Urothelium cell line (cell line): Measurements from ENCODE around the gene SULT1E1.
"Not testable (repeated sequence)": the region's sequence is repeated elsewhere in the genome, so short reads cannot be mapped to it uniquely, and the experiment has no call there.

Experiments used
- DNase-seq: peaks from one replicate; pipeline ENCODE4 v3.0.0; 2011; ENCODE audit warnings: low spot score, mixed read lengths
- FAIRE-seq: peaks from 2 replicates; lab custom pipeline; 2011; peaks lifted over from hg19 to GRCh38; lab: Jason Lieb, UNC

Gene SULT1E1

GRCh38 chr4:69848028-69848427 lies 11.9 kb downstream of the SULT1E1 start:
- FAIRE-seq (no peak), DNase-seq (no peak)

DNA sequence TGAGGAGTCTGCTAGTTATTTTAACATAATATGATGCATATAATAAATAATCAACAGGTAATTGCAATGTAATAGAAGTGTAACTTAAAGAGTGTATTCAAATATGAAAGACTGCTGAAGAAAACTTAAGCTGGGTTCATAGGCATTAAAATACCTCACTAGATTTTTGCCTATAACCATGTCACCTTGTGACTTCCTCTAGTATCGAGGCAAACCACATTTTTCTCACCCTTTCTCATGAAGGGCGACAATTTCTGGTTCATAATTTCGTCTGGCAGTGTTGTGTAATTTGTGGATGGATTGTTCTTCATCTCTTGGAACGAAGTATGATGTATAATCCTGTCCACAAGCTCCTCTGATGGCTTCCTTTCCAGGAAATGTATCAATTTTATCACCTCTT lies 16.0 kb downstream of the SULT1E1 start:
- FAIRE-seq (no peak), DNase-seq (no peak)

DNA sequence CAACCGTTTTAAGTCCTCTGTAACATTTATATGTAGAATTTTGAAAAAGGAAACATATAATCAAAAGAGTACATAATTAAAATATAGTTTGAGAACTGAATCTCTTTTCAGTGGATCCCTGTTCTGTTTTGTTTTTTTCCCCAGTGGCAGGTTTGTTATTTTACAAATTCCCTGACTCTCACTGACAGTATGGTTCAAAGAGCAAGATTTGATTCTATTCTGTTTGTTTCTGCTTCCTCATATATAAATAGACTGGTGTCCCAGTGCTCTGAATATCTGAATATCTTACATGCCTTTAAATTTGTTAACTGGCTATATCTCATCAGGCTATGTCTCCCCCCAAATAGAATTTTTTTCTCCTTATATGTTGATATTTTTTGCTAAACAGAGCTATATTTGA lies 16.6 kb downstream of the SULT1E1 start:
- no peak for FAIRE-seq
- no peak for DNase-seq

DNA sequence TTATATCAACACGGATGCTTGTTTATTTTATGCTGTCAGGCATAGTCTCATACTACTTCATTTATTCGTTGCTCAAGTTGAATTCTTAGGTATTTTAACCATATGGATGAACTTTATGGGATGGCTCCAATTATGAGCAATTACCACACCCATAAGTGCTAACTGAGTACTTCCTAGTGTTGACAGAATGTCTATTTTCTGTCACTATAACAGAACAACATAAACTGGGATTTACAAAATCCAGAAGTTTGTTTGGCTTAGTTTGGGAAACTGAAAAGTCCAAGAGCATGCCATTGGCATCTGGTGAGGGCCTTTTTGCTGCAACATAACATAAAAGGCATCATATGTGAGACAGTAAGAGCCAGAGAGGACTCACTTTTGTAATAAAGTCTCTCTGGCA lies 21.0 kb downstream of the SULT1E1 start:
- FAIRE-seq, result no peak
- no peak for DNase-seq

GRCh38 chr4:69836287-69836686 lies 23.7 kb downstream of the SULT1E1 start:
- FAIRE-seq (no peak), DNase-seq (no peak)

- no peak for FAIRE-seq
- DNase-seq, result no peak
Observed at GRCh38 chr4:69835766-69836165, 24.2 kb downstream of the SULT1E1 start.

- DNase-seq (no peak), FAIRE-seq (no peak)
Observed at GRCh38 chr4:69833251-69833650, 26.7 kb downstream of the SULT1E1 start.

DNA sequence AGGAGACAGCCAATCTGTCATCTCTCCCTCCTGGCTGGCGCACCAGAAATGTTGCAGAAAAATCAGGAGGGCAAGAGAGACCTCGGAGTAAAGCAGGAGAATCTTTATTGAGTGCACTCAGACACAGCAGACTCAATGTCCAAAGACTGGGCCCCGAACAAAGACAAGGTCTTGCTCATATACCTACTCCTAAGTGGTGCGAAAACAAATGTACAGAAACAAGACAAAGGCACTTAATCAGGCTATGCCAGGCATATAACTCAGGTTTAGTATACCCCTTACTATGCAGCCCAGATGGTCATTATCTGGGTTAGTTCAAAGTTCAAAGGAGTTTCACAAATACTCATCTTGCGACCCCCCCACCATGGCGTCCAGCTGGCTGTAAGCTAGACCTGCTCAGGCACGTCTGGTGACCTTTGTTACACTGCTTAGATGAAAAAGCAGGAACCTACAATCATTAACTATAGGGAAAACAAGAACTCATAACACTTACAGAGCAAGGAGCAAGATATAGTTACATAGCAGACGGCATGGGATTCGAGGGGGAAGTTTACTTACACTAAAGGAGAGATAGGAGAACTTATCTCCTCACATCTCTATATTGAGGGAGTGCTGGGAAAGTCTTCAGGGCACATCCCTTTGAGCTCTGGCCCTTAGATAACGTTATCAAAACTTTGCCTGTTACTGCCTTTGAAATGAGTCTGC lies 27.5 kb downstream of the SULT1E1 start:
- DNase-seq (no peak), FAIRE-seq (no peak)

DNA sequence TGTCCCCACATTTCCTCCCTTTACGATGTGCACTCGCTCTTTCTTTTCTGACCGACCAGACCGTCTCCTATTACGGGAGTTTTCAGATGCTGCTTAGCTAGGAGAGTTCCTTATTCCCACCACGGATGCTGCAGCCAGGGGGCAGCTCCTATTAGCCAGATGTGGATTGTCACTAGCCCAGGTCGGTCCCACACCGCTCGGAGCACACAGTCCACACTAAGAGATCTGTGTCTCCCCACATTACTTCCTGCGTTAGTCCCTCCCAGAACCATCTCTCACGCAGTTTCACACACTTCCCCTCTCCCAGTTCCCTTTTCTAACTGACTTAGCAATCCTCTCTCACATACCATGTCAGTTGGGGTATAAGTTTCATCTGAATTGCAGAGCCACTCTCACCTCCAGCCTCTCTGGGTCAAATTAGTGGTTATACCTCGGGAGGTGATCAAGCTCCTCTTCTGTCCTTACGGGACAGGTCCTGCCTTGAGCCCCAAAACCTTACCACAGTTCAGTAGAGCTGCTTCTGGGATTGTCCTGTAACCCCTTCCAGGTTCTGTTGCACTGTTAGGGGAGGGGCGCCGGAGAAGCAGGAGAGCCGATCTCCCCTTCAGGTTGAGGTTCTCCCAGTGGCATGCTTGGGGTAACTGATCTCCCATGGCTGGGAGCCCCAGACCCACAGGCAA lies 28.2 kb downstream of the SULT1E1 start:
- no peak for DNase-seq
- no peak for FAIRE-seq

DNA sequence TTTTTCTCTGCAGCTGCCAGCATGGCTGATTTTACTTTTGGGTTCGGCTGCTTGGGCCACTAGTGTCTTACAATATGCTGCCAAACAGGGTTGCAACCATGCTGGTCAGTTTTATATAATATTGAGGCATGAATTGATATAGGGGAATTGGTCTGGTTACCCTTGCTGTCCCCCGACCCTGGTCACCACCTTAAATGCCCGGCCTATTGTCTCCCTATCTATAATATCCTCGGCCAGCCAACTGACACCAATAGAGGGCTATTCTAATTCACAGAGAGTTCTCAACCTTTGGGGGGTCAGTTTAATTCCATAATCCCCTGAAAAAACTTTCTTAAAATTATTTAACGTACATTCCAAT lies 28.7 kb downstream of the SULT1E1 start:
- DNase-seq (no peak), FAIRE-seq (no peak)

DNA sequence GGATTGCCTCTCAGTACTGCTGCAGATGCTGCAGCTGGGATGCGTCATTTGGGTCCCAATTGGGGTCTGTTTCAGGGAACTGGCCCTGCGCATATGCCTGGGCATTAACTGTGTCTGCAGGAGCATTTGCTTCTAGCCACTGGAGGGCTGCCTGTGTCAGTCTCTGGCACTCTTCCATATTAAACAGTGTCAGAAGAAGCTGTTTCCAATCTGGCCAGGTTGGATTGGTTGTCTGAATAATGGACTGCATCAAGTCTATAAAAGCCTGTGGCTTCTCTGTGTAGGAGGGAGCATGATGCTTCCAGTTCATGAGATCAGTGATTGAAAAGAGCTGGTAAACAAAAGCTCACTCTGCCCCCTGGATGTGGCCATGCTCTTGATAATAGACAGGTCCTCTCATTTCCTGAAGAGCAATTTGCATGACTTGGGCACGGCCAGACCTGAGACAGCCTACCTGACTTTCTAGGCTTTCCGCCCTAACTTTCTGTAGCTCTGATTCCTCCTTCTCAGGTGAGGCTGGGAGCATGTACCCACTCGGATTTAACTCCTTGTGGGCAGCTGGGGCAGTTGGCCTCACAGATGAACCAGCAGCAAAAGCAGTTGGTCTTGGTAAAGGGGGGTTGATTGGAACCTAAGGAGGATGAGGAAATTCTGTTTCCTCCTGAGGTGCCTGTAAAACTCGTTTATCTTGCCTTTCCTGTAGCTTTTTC lies 29.2 kb downstream of the SULT1E1 start:
- FAIRE-seq, result no peak
- no peak for DNase-seq

DNA sequence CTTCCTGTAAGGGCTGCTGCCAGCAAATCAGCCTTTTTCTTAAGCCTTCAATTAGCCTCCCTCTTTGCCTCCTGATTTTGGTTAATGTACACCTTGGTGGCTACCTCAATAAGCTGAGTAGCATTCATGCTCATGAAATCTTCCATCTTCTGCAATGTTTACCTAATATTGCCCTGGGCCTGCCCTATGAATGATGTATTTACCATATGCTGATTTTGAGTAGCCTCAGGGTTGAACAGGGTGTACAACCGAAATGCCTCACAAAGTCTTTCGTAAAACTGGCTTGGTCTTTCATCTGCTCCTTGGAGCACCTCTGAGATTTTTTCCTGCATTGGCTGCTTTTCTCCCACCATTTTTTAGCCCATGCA lies 29.8 kb downstream of the SULT1E1 start:
- FAIRE-seq (no peak), DNase-seq (no peak)

GRCh38 chr4:69829678-69830077 lies 30.3 kb downstream of the SULT1E1 start:
- FAIRE-seq (no peak), DNase-seq (no peak)

DNA sequence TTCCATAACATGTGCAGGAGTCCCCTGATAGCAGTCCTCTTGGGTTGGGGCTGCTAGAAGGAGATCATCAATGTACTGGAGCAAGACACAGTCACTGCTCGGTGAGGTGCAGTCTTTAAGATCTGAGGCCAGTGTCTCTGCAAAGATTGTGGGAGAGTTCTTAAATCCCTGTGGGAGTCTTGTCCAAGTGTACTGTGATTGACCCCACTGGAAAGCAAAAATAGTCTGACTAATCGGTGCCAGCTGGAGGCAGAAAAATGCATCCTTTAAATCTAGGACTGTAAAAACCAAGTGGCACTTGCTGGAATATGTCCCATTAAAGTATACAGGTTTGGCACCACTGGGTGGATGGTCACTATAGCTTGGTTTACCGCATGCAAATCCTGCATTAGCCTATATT lies 31.1 kb downstream of the SULT1E1 start:
- no peak for FAIRE-seq

DNA sequence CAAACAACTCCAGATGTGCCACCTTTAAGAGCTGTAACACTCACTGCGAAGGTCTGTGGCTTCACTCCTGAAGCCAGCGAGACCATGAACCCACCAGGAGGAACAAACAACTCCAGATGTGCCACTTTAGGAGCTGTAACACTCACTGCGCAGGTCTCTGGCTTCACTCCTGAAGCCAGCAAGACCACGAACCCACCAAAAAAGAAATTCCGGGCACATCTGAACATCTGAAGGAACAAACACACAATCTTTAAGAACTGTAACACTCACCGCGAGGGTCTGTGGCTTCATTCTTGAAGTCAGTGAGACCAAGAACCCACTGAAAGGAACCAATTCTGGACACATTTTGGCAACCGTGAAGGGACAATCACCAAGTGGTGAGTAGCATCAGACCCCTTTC lies 34.9 kb downstream of the SULT1E1 start:
- not testable (repeated sequence) for FAIRE-seq, DNase-seq

More for the DNA sequence above, 31.1 kb downstream of the SULT1E1 start:
- DNase-seq, result no peak

DNA sequence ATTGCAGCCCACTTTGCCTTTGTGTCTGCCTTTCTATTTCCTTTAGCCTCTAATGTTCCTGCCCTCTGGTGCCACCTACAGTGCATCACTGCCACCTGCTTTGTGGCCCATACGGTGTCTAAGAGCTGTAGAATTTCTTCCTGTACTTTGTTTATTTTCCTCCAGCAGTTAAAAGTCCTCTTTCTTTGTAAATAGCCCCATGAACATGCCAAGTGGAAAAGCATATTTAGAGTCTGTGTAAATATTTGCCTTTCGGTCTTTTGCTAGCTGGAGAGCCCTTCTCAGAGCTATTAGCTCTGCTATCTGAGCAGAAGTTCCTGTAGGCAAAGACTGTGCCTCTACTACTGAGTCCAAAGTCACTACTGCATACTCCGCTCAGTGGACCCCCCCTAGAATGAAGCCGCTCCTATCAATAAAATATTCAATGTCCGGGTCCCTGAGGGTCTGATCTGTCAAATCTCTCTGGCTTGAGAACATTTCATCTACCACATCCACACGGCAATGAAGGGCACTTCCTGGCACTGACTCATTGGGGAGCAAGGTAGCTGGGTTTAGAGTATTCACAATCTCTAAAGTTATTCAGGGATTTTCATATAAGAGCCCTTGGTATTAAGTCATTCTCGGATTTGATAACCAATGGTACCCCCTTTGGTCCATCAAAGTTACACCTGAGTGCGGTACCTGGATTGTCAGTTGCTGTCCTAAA lies 36.3 kb downstream of the SULT1E1 start:
- FAIRE-seq (no peak), DNase-seq (peak; percentile 19)

GRCh38 chr4:69823048-69823447 lies 36.9 kb downstream of the SULT1E1 start:
- no peak for FAIRE-seq

DNA sequence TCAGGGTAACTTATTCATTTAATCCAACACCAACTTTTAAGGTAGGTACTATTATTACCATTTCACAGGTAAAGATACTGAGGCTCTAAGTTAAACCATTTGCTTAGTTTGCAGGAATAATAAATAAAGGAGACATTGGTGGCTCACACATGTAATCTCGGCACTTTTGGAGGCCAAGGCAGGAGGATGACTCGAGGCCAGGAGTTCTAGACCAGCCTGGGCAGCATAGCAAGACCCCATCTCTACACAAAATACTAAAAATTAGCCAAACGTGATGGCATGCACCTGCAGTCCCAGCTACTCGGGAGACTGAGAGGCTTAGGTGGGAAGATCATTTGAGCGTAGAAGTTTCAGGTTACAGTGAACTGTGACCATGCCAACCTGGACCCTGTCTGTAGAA lies 37.7 kb downstream of the SULT1E1 start:
- FAIRE-seq (no peak), DNase-seq (no peak)

More at GRCh38 chr4:69823048-69823447, 36.9 kb downstream of the SULT1E1 start:
- no peak for DNase-seq

DNA sequence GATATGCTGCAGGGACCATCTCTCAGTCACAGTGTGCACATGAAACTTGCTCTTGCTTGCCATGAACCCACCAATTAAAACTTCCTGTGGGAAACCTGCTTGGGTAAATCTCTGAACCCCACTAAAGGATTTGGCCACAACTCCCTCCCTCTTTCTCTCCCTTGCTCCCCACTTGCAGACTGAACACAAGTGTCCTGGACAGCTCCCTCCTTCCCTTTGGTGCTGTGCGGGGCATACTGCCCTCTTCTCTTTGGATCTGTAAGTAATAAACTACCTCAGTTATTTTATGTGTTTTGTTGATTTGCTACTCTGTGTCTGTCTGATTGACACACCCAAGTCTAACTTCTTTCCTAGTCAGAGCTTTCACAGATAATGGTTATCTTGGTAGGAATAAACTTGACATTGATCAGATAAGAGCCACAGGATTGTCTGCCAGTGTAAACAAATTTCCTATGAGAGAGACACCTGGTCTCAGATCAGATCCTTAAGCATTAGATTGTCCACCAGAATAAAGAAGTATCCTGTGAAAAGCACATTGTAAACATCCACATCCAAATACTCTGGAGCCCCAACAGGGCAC lies 41.8 kb downstream of the SULT1E1 start:
- DNase-seq (no peak), FAIRE-seq (no peak)

- DNase-seq (no peak), FAIRE-seq (no peak)
Observed at GRCh38 chr4:69816236-69816635, 43.7 kb downstream of the SULT1E1 start.

- FAIRE-seq, result no peak
- no peak for DNase-seq
Observed at GRCh38 chr4:69813628-69814027, 46.3 kb downstream of the SULT1E1 start.
